ENCODE measurements around the gene DOCK7.

GRCh38 chr1:62523860-62524259, 164.3 kb downstream of the DOCK7 start:
- TF ChIP-seq CTCF (IDR thresholded peaks at IDR 0.05; ENCODE audit: insufficient read depth, low read length, poor library complexity, severe bottlenecking) (no peak), EZH2phosphoT487 (conservative IDR thresholded peaks at IDR 0.05; ENCODE audit: low read length) (no peak)

All from SU-DHL-6 (cell line).